ENCODE measurements around the gene C12orf43. TPM values are rescaled to one million over a fixed set of nuclear protein-coding genes. Genes with fewer than 3 reads are reported as not detected.
"Not testable (repeated sequence)": the region's sequence is repeated elsewhere in the genome, so short reads cannot be mapped to it uniquely, and the experiment has no call there.

C12orf43 gene
- total and polyA plus RNA-seq, 2 of the 4 experiments (the other 2 are of a cell fraction) = 12.5 to 13.5 TPM

DNA sequence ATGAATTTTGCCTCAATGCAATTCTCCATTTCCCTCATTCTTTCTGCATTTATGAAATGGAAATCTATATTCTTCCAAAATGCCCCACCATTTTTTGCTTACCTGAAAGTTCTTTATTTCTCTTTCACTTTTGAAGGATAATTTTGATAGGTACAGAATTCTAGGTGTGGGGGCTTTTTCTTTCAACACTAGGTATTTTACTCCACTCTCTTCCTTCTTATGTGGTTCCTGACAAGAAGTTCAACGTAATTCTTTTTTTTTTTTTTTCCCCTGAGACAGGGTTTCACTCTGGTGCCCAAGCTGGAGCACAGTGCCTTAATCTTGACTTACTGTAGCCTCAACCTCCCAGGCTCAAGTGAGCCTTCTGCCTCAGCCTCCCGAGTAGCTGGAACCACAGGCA, 49.1 kb upstream of the C12orf43 start:
- Histone ChIP-seq H3K27ac (ENCODE audit: insufficient read depth, low read length) (no peak overlapping the region), H3K23ac (ENCODE audit: low read depth, low read length) (no peak overlapping the region), H3K36me3 (ENCODE audit: control insufficient read depth, insufficient read depth, low read length) (no peaks in the 10 kb centered on the region), H3K4me1 (ENCODE audit: control insufficient read depth, insufficient read depth, low read length) (no peaks in the 10 kb centered on the region), H3K9ac (ENCODE audit: low read depth, low read length) (no peak overlapping the region), H3K4me3 (ENCODE audit: insufficient read depth, low read depth, low read length) (no peak overlapping the region), H2AFZ (replicated peaks; ENCODE audit: low read length, poor library complexity) (no peak overlapping the region), H3K18ac (ENCODE audit: low read depth, low read length) (no peak overlapping the region), H3K4me2 (ENCODE audit: low read depth, low read length) (no peak overlapping the region), H3K27me3 (ENCODE audit: control insufficient read depth, insufficient read depth, low read length) (peaks cover 11% of the 10 kb centered on the region), H3K56ac (ENCODE audit: extremely low read depth, insufficient read depth, low read length) (no peak overlapping the region), H4K8ac (ENCODE audit: low read depth in 2 of 2, low read length in 2 of 2) (no peak overlapping the region), H2BK15ac (ENCODE audit: low read depth, low read length) (no peak overlapping the region), H4K91ac (ENCODE audit: insufficient read depth, low read depth, low read length) (no peak overlapping the region), H2AK9ac (replicated peaks; ENCODE audit: low read depth, low read length, poor library complexity) (no peak overlapping the region), H2AK5ac (ENCODE audit: low read depth, low read length) (no peak overlapping the region), H3K9me3 (ENCODE audit: control insufficient read depth, insufficient read depth, low read length) (no peaks in the 10 kb centered on the region), H3K4ac (ENCODE audit: low read depth, low read length) (no peak overlapping the region), H3K14ac (replicated peaks; ENCODE audit: low read depth, low read length) (no peak overlapping the region), H3K79me1 (ENCODE audit: low read depth in 1 of 2, low read length in 2 of 2) (no peaks in the 10 kb centered on the region), H2BK5ac (ENCODE audit: low read depth, low read length, poor library complexity, severe bottlenecking) (no peak overlapping the region), H3K9me1 (ENCODE audit: insufficient read depth, low read length) (no peaks in the 10 kb centered on the region), H2BK120ac (ENCODE audit: low read depth, low read length) (no peak overlapping the region), H2BK20ac (ENCODE audit: low read depth, low read length) (no peak overlapping the region), H4K5ac (ENCODE audit: low read depth, low read length) (no peak overlapping the region), H4K20me1 (ENCODE audit: insufficient read depth, low read length) (no peaks in the 10 kb centered on the region)
- ATAC-seq (ENCODE audit: low read depth) (no peak), DNase-seq (no peak)
- POLR2A ChIA-PET (ENCODE audit: unreplicated experiment) = no interaction called here
- CTCF ChIA-PET = interaction anchor here (0.6 to 0.8 kb wide), 2 partner anchors 21 to 538 kb away, joined by 3 to 5 read pairs; no protein-coding TSS in a partner anchor
- in situ Hi-C loops (cut with MboI; ENCODE audit: low sequenced_read_pairs) (no loop called here), intact Hi-C loops (cut with micrococcal nuclease) (no loop called here), dilution Hi-C loops (cut with HindIII; ENCODE audit: low sequenced_read_pairs, unreplicated experiment) (no loop called here)
- BruUV-seq (replicated peaks) = no TSS peak
- TF ChIP-seq NFE2L2 (IDR thresholded peaks at IDR 0.05; ENCODE audit: low read depth, low read length) (no peak), RCOR1 (IDR thresholded peaks at IDR 0.05; ENCODE audit: insufficient replicate concordance, low read length) (no peak), MAZ (IDR thresholded peaks at IDR 0.05; ENCODE audit: borderline replicate concordance, low read depth, low read length) (no peak), SMC3 (IDR thresholded peaks at IDR 0.05; ENCODE audit: low read depth, low read length) (no peak)
- TF ChIP-seq, protein P1, sequence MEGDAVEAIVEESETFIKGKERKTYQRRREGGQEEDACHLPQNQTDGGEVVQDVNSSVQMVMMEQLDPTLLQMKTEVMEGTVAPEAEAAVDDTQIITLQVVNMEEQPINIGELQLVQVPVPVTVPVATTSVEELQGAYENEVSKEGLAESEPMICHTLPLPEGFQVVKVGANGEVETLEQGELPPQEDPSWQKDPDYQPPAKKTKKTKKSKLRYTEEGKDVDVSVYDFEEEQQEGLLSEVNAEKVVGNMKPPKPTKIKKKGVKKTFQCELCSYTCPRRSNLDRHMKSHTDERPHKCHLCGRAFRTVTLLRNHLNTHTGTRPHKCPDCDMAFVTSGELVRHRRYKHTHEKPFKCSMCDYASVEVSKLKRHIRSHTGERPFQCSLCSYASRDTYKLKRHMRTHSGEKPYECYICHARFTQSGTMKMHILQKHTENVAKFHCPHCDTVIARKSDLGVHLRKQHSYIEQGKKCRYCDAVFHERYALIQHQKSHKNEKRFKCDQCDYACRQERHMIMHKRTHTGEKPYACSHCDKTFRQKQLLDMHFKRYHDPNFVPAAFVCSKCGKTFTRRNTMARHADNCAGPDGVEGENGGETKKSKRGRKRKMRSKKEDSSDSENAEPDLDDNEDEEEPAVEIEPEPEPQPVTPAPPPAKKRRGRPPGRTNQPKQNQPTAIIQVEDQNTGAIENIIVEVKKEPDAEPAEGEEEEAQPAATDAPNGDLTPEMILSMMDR (conservative IDR thresholded peaks at IDR 0.05; ENCODE audit: low read depth, low read length) = no peak
- WGBS, 2 experiments (ENCODE audit: extremely low coverage in 2 of 2, insufficient read length in 1 of 2) = no CpG with 5 or more reads among the region's 2 CpGs

DNA sequence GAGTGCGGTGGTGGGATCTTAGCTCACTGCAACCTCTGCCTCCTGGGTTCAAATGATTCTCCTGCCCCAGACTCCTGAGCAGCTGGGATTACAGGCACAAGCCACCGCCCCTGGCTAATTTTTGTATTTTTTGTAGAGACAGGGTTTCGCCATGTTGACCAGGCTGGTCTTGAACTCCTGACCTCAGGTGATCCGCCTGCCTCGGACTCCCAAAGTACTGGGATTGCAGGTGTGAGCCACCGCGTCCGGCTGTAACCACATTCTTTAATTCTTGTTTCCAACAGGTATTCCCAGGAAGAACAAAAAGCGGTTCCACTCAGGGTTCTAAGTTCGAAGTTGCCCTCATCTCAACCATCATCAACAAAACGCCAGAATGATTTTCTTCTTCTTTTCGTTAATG, 48.3 kb upstream of the C12orf43 start:
- H3K56ac ChIP-seq (ENCODE audit: extremely low read depth, insufficient read depth, low read length); H3K79me1 ChIP-seq (ENCODE audit: low read depth in 1 of 2, low read length in 2 of 2); H4K5ac ChIP-seq (ENCODE audit: low read depth, low read length); ATAC-seq (ENCODE audit: low read depth); H2AK5ac ChIP-seq (ENCODE audit: low read depth, low read length); POLR2A ChIA-PET (ENCODE audit: unreplicated experiment); H4K91ac ChIP-seq (ENCODE audit: insufficient read depth, low read depth, low read length); dilution Hi-C loops (cut with HindIII; ENCODE audit: low sequenced_read_pairs, unreplicated experiment); H4K8ac ChIP-seq (ENCODE audit: low read depth in 2 of 2, low read length in 2 of 2); H3K14ac ChIP-seq (replicated peaks; ENCODE audit: low read depth, low read length); H4K20me1 ChIP-seq (ENCODE audit: insufficient read depth, low read length); H3K4ac ChIP-seq (ENCODE audit: low read depth, low read length); in situ Hi-C loops (cut with MboI; ENCODE audit: low sequenced_read_pairs); H2AFZ ChIP-seq (replicated peaks; ENCODE audit: low read length, poor library complexity); H2BK20ac ChIP-seq (ENCODE audit: low read depth, low read length); H2AK9ac ChIP-seq (replicated peaks; ENCODE audit: low read depth, low read length, poor library complexity); H3K23ac ChIP-seq (ENCODE audit: low read depth, low read length); H2BK5ac ChIP-seq (ENCODE audit: low read depth, low read length, poor library complexity, severe bottlenecking); H3K18ac ChIP-seq (ENCODE audit: low read depth, low read length); H3K27ac ChIP-seq (ENCODE audit: insufficient read depth, low read length); H3K9me3 ChIP-seq (ENCODE audit: control insufficient read depth, insufficient read depth, low read length); H3K4me2 ChIP-seq (ENCODE audit: low read depth, low read length); H2BK120ac ChIP-seq (ENCODE audit: low read depth, low read length); H3K9me1 ChIP-seq (ENCODE audit: insufficient read depth, low read length); H2BK15ac ChIP-seq (ENCODE audit: low read depth, low read length); DNase-seq; BruUV-seq (replicated peaks); H3K4me3 ChIP-seq (ENCODE audit: insufficient read depth, low read depth, low read length); H3K4me1 ChIP-seq (ENCODE audit: control insufficient read depth, insufficient read depth, low read length); H3K36me3 ChIP-seq (ENCODE audit: control insufficient read depth, insufficient read depth, low read length); H3K9ac ChIP-seq (ENCODE audit: low read depth, low read length): not testable (repeated sequence)
- peaks cover 11% of the 10 kb centered on the region for H3K27me3 ChIP-seq (ENCODE audit: control insufficient read depth, insufficient read depth, low read length)
- WGBS, 2 experiments (ENCODE audit: extremely low coverage in 2 of 2, insufficient read length in 1 of 2) = 94% methylated on average over 6 of the region's 12 CpGs; no CpG with 5 or more reads in 1 of the 2 experiments
- intact Hi-C loops (cut with micrococcal nuclease) = loop anchor here (5.0 kb wide), 2 partner anchors 33 to 618 kb away; no protein-coding TSS in a partner anchor
- CTCF ChIA-PET = interaction anchor here (0.6 to 0.8 kb wide), 2 partner anchors 22 to 537 kb away, joined by 3 to 5 read pairs; no protein-coding TSS in a partner anchor
